ENCODE data around the gene B3GAT3. TPM values are rescaled to one million over a fixed set of nuclear protein-coding genes. Genes with fewer than 3 reads are reported as not detected.
"Not testable (repeated sequence)": the region's sequence is repeated elsewhere in the genome, so short reads cannot be mapped to it uniquely, and the experiment has no call there.

The B3GAT3 gene
- total RNA-seq, 1 experiment from 2014 or later = 65.8 TPM

- CTCF ChIA-PET = no interaction called here
- Histone ChIP-seq H3K4me3 (ENCODE audit: low read length) (no peak overlapping the region), H3K27me3 (ENCODE audit: low read length) (no peaks in the 10 kb centered on the region), H3K9ac (ENCODE audit: low read length) (no peak overlapping the region), H3K9me2 (replicated peaks; ENCODE audit: low read length) (no peaks in the 10 kb centered on the region), H3K9me3 (ENCODE audit: low read length) (no peaks in the 10 kb centered on the region), H3K4me2 (ENCODE audit: low read length) (0 out of 2 replicates have a peak overlapping the region, but pooled peaks have one; percentile 80), H3K79me2 (ENCODE audit: low read length) (peaks cover 35% of the 10 kb centered on the region), H3K27ac (ENCODE audit: low read length) (no peak overlapping the region), H4K20me1 (ENCODE audit: low read length) (no peaks in the 10 kb centered on the region), H3F3A (ENCODE audit: low read length, unreplicated experiment) (peaks cover 7% of the 10 kb centered on the region), H2AFZ (ENCODE audit: low read length) (no peak overlapping the region), H3K4me1 (ENCODE audit: insufficient read depth, low read length) (peaks cover 25% of the 10 kb centered on the region), H3K36me3 (ENCODE audit: low read depth, low read length) (peaks cover 21% of the 10 kb centered on the region)
- no peak for TF ChIP-seq EZH2 (IDR thresholded peaks at IDR 0.05; ENCODE audit: low read length, unreplicated experiment)
- TF ChIP-seq CTCF (conservative IDR thresholded peaks at IDR 0.05; ENCODE audit: low read depth, low read length) = peak; percentile 59
- TF ChIP-seq EZH2phosphoT487 (IDR thresholded peaks at IDR 0.05; ENCODE audit: borderline replicate concordance, low read length) = no peak
- peak; percentile 39 for DNase-seq
- no peak for ATAC-seq
- POLR2A ChIA-PET (ENCODE audit: unreplicated experiment) = no interaction called here
- intact Hi-C loops (cut with micrococcal nuclease) = no loop called here
- BruUV-seq (replicated peaks) = no TSS peak
These were observed 32.7 kb downstream of the B3GAT3 start for GRCh38 chr11:62588966-62589637.

- ATAC-seq; H3K9me2 ChIP-seq (replicated peaks; ENCODE audit: low read length); H3K4me2 ChIP-seq (ENCODE audit: low read length); intact Hi-C loops (cut with micrococcal nuclease); BruUV-seq (replicated peaks); H3K9me3 ChIP-seq (ENCODE audit: low read length); H3K9ac ChIP-seq (ENCODE audit: low read length); H3K27me3 ChIP-seq (ENCODE audit: low read length); H2AFZ ChIP-seq (ENCODE audit: low read length); H3F3A ChIP-seq (ENCODE audit: low read length, unreplicated experiment); CTCF ChIA-PET; H4K20me1 ChIP-seq (ENCODE audit: low read length); POLR2A ChIA-PET (ENCODE audit: unreplicated experiment); H3K4me3 ChIP-seq (ENCODE audit: low read length); DNase-seq; H3K27ac ChIP-seq (ENCODE audit: low read length): not testable (repeated sequence)
- peaks cover 12% of the 10 kb centered on the region for H3K4me1 ChIP-seq (ENCODE audit: insufficient read depth, low read length)
- peaks cover 33% of the 10 kb centered on the region for H3K79me2 ChIP-seq (ENCODE audit: low read length)
- peaks cover 21% of the 10 kb centered on the region for H3K36me3 ChIP-seq (ENCODE audit: low read depth, low read length)
These were observed 36.4 kb downstream of the B3GAT3 start for GRCh38 chr11:62585356-62585755.

GRCh38 chr11:62581735-62582134 is 40.1 kb downstream of the B3GAT3 start:
- H3K4me3 ChIP-seq (ENCODE audit: low read length); H3K9me3 ChIP-seq (ENCODE audit: low read length); POLR2A ChIA-PET (ENCODE audit: unreplicated experiment); H3K4me1 ChIP-seq (ENCODE audit: insufficient read depth, low read length); H3K9ac ChIP-seq (ENCODE audit: low read length); H3K4me2 ChIP-seq (ENCODE audit: low read length); H3K27me3 ChIP-seq (ENCODE audit: low read length); CTCF ChIA-PET; H3K27ac ChIP-seq (ENCODE audit: low read length); H3F3A ChIP-seq (ENCODE audit: low read length, unreplicated experiment); H4K20me1 ChIP-seq (ENCODE audit: low read length); BruUV-seq (replicated peaks); ATAC-seq; H3K9me2 ChIP-seq (replicated peaks; ENCODE audit: low read length); DNase-seq; H2AFZ ChIP-seq (ENCODE audit: low read length); intact Hi-C loops (cut with micrococcal nuclease): not testable (repeated sequence)
- H3K36me3 ChIP-seq (ENCODE audit: low read depth, low read length) = peaks cover 25% of the 10 kb centered on the region
- H3K79me2 ChIP-seq (ENCODE audit: low read length) = peaks cover 16% of the 10 kb centered on the region; the same call in 1 of the 2 replicates

Data from PC-3 (cell line).